CD4-positive, alpha-beta T cell (primary cell): ENCODE measurements around the gene PNPO. TPM values are rescaled to one million over a fixed set of nuclear protein-coding genes. Genes with fewer than 3 reads are reported as not detected.

Experiments
- ATAC-seq: fragments of 200-7000 bp; cut with Tn5 transposase; one replicate; pipeline ENCODE4 v1.10.0; 2022; ENCODE audit warnings: mild to moderate bottlenecking; ENCODE audit not compliant: poor library complexity
- CTCF ChIA-PET: fragments of 350-600 bp; sonication (Branson Sonifier 250); formaldehyde crosslinking; loops from one replicate; lab custom pipeline; 2021; ENCODE audit warnings: antibody characterized with exemption, inconsistent platforms; lab: Charles Lee
- POLR2A ChIA-PET: fragments of 350-600 bp; sonication (Branson Sonifier 250); formaldehyde crosslinking; loops from one replicate; lab custom pipeline; 2021; ENCODE audit warnings: antibody characterized with exemption, inconsistent platforms; lab: Charles Lee
- DNase-seq, 14 experiments: peaks; one replicate each; pipeline ENCODE4 v3.0.0-alpha.2; 2013 to 2020; ENCODE audit warnings: mixed read lengths in 2 of 14
- H3K27ac ChIP-seq, 2 donors: one replicate each; pipeline versions ENCODE4 v1.5.1 to v1.7.0; 2013; ENCODE audit warnings: low read length in 2 of 2, low read depth in 1 of 2, mild to moderate bottlenecking in 1 of 2
- H3K27me3 ChIP-seq, 2 experiments: 1 replicate in 1 of 2; 2 replicates in 1 of 2; pipeline versions ENCODE4 v1.6.1 to v1.7.0; 2013; ENCODE audit warnings: low read length in 2 of 2, control low read depth in 1 of 2, mild to moderate bottlenecking in 1 of 2, moderate library complexity in 1 of 2; ENCODE audit not compliant: insufficient read depth in 2 of 2, control insufficient read depth in 1 of 2
- H3K36me3 ChIP-seq: one replicate; pipeline ENCODE4 v1.6.1; 2013; ENCODE audit warnings: low read length, control low read depth; ENCODE audit not compliant: insufficient read depth
- H3K4me1 ChIP-seq: one replicate; pipeline ENCODE4 v1.6.1; 2013; ENCODE audit warnings: low read length, control low read depth; ENCODE audit not compliant: insufficient read depth
- H3K4me3 ChIP-seq: one replicate; pipeline ENCODE4 v1.5.1; 2013; ENCODE audit warnings: mild to moderate bottlenecking, low read length, moderate library complexity
- H3K9me3 ChIP-seq, 2 experiments: 1 replicate in 1 of 2; 2 replicates in 1 of 2; pipeline versions ENCODE4 v1.6.1 to v1.7.0; 2013; ENCODE audit warnings: low read length in 2 of 2, mild to moderate bottlenecking in 2 of 2, control low read depth in 1 of 2, moderate library complexity in 1 of 2; ENCODE audit not compliant: control insufficient read depth in 1 of 2, insufficient read depth in 1 of 2
- H3K27ac Mint-ChIP-seq: one replicate; pipeline ENCODE4 v1.8.0; 2020; ENCODE audit warnings: mixed read lengths
- H3K27me3 Mint-ChIP-seq: one replicate; pipeline ENCODE4 v1.8.0; 2021; ENCODE audit warnings: mixed read lengths
- H3K36me3 Mint-ChIP-seq: one replicate; pipeline ENCODE4 v1.8.0; 2021; ENCODE audit warnings: low read depth, mixed read lengths
- H3K4me1 Mint-ChIP-seq: one replicate; pipeline ENCODE4 v1.8.0; 2021; ENCODE audit warnings: low read depth, mixed read lengths
- H3K4me3 Mint-ChIP-seq: one replicate; pipeline ENCODE4 v1.8.0; 2020; ENCODE audit warnings: mild to moderate bottlenecking, mixed read lengths
- H3K9me3 Mint-ChIP-seq: one replicate; pipeline ENCODE4 v1.8.0; 2020; ENCODE audit warnings: mixed read lengths
- CTCF ChIP-seq: fragments of 200-600 bp; IDR thresholded peaks from one replicate; pipeline ENCODE4 v1.8.0; 2022; ENCODE audit warnings: antibody characterized with exemption, mild to moderate bottlenecking
- intact Hi-C, 2 experiments: fragments of 100-400 bp; cut with DNase I in 1 of 2; cut with micrococcal nuclease in 1 of 2; formaldehyde crosslinking; loops; one replicate each; pipeline versions ENCODE4 v1.15.1 to v1.9.0; 2023 to 2025; cut with DNase I, micrococcal nuclease
- total RNA-seq, 174 experiments: library from RNA in 2 of 174; stranded (reverse) in 2 of 174; gene quantifications; one replicate each; pipeline ENCODE4 v1.2.3 and lab custom pipeline; 2021 to 2026

PNPO gene
- total RNA-seq, 2 experiments from 2014 or later = 2.2 to 2.4 TPM

DNA sequence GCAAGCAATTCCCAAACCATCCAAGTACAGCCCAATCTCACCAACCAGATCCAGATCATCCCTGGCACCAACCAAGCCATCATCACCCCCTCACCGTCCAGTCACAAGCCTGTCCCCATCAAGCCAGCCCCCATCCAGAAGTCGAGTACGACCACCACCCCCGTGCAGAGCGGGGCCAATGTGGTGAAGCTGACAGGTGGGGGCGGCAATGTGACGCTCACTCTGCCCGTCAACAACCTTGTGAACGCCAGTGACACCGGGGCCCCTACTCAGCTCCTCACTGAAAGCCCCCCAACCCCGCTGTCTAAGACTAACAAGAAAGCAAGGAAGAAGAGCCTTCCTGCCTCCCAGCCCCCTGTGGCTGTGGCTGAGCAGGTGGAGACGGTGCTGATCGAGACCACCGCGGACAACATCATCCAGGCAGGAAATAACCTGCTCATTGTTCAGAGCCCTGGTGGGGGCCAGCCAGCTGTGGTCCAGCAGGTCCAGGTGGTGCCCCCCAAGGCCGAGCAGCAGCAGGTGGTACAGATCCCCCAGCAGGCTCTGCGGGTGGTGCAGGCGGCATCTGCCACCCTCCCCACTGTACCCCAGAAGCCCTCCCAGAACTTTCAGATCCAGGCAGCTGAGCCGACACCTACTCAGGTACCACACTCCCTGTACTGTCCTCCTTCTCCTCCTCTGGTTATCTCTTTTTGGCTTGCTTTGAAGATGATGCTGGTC is 24.7 kb upstream of the PNPO start:
- no peaks in the 10 kb centered on the region for H3K9me3 Mint-ChIP-seq
- no peak for TF ChIP-seq CTCF
- no peaks in the 10 kb centered on the region for H3K27me3 ChIP-seq
- DNase-seq = no peak
- CTCF ChIA-PET = no interaction called here
- no peaks in the 10 kb centered on the region for H3K27me3 Mint-ChIP-seq
- peaks cover 28% of the 10 kb centered on the region for H3K36me3 ChIP-seq
- no peaks in the 10 kb centered on the region for H3K4me1 ChIP-seq
- peaks cover 62% of the 10 kb centered on the region for H3K36me3 Mint-ChIP-seq
- H3K27ac ChIP-seq = no peak overlapping the region
- intact Hi-C loops = no loop called here
- no peak overlapping the region for H3K4me3 ChIP-seq
- POLR2A ChIA-PET = interaction anchor here (0.7 to 1.4 kb wide), 2 partner anchors 24 to 161 kb away, joined by 3 to 6 read pairs; partner anchors contain the start of gene PNPO
- H3K27ac Mint-ChIP-seq = no peak overlapping the region
- H3K4me3 Mint-ChIP-seq = no peak overlapping the region
- no peaks in the 10 kb centered on the region for H3K9me3 ChIP-seq
- H3K4me1 Mint-ChIP-seq = peaks cover 31% of the 10 kb centered on the region
- ATAC-seq = no peak

GRCh38 chr17:47917581-47917980 is 23.8 kb upstream of the PNPO start:
- Mint-ChIP-seq H3K4me1 (peaks cover 26% of the 10 kb centered on the region), H3K27ac (peak overlapping the region; percentile 42), H3K36me3 (peaks cover 65% of the 10 kb centered on the region), H3K9me3 (no peaks in the 10 kb centered on the region), H3K4me3 (no peak overlapping the region), H3K27me3 (no peaks in the 10 kb centered on the region)
- no peaks in the 10 kb centered on the region for H3K27me3 ChIP-seq
- TF ChIP-seq CTCF = no peak
- POLR2A ChIA-PET = interaction anchor here (0.7 kb wide), 1 partner anchor 162 kb away, joined by 6 read pairs; no protein-coding TSS in a partner anchor
- DNase-seq = no peak
- intact Hi-C loops = no loop called here
- CTCF ChIA-PET = no interaction called here
- no peak for ATAC-seq
- no peak overlapping the region for H3K4me3 ChIP-seq
- H3K9me3 ChIP-seq = no peaks in the 10 kb centered on the region
- H3K4me1 ChIP-seq = no peaks in the 10 kb centered on the region
- peak overlapping the region in 1 of 2 donors; percentile 17 for H3K27ac ChIP-seq
- H3K36me3 ChIP-seq = peaks cover 30% of the 10 kb centered on the region

DNA sequence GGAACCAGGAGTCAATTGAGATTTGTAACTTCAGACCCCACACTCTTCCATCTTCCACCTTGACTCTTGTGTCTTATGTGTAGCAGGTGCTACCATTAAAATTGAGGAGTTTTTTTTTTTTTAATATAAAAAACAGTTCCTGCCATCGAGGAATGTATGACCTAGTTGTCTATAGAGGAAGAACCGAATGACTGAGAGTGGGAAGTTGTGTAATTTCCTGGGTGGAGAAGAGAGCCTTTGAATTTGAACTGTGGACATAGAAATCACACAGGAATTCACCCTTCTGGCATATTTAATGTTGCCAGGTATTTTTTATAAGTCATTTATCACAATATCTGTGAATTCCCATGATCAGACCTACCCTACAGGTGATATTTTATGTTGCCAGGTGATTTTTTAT is 23.4 kb upstream of the PNPO start:
- intact Hi-C loops = no loop called here
- DNase-seq = peak in 1 of 14 experiments; percentile 7
- H3K9me3 ChIP-seq = no peaks in the 10 kb centered on the region
- Mint-ChIP-seq H3K27me3 (no peaks in the 10 kb centered on the region), H3K9me3 (no peaks in the 10 kb centered on the region), H3K27ac (peak overlapping the region; percentile 42), H3K4me1 (peaks cover 26% of the 10 kb centered on the region), H3K4me3 (no peak overlapping the region), H3K36me3 (peaks cover 69% of the 10 kb centered on the region)
- ChIA-PET CTCF (no interaction called here), POLR2A (interaction anchor here (1.0 to 1.2 kb wide), 2 partner anchors 22 to 24 kb away, joined by 3 to 4 read pairs; partner anchors contain the start of genes PNPO and SP2)
- ATAC-seq = no peak
- H3K4me1 ChIP-seq = no peaks in the 10 kb centered on the region
- peaks cover 34% of the 10 kb centered on the region for H3K36me3 ChIP-seq
- no peak overlapping the region for H3K4me3 ChIP-seq
- H3K27me3 ChIP-seq = no peaks in the 10 kb centered on the region
- no peak for TF ChIP-seq CTCF
- H3K27ac ChIP-seq = peak overlapping the region in 1 of 2 donors; percentile 17
